ENCODE data around the gene GDI2.

DNA sequence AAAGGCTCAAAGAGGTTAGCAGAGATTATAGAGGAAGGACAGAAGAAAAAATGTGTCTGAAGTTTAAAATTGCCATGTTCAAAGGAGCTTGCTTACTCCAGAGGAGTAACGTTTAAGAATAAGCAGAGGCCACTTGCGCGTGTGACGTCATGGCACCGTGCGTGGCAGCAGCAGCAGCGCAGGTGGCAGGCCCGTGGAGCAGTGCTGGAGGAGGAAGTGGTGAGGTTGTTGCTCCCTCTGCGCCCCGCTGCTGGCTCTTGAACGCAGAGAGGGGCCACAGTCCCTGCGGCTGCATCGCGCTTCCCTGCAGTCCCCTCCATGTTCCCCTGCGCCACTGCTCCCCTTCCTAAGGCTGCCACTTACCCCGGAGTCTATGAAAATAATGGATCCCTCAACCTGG is 37.5 kb downstream of the GDI2 start:
- TF ChIP-seq, protein P1, sequence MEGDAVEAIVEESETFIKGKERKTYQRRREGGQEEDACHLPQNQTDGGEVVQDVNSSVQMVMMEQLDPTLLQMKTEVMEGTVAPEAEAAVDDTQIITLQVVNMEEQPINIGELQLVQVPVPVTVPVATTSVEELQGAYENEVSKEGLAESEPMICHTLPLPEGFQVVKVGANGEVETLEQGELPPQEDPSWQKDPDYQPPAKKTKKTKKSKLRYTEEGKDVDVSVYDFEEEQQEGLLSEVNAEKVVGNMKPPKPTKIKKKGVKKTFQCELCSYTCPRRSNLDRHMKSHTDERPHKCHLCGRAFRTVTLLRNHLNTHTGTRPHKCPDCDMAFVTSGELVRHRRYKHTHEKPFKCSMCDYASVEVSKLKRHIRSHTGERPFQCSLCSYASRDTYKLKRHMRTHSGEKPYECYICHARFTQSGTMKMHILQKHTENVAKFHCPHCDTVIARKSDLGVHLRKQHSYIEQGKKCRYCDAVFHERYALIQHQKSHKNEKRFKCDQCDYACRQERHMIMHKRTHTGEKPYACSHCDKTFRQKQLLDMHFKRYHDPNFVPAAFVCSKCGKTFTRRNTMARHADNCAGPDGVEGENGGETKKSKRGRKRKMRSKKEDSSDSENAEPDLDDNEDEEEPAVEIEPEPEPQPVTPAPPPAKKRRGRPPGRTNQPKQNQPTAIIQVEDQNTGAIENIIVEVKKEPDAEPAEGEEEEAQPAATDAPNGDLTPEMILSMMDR (IDR thresholded peaks at IDR 0.05), result no peak
- TF ChIP-seq POLR2A (IDR thresholded peaks at IDR 0.05), result no peak

Data from uterus (tissue), 2 donors.